ENCODE results near the gene GSTP1.

GRCh38 chr11:67539550-67539949 is 44.1 kb upstream of the GSTP1 start:
- TF ChIP-seq POLR2A (IDR thresholded peaks at IDR 0.05; ENCODE audit: low read length) (no peak), GATA1 (IDR thresholded peaks at IDR 0.05; ENCODE audit: low read depth, low read length) (no peak)

All from erythroblast (primary cell).